Large intestine (tissue), 3 donors: Measurements from ENCODE around the gene SLC1A2. TPM values are rescaled to one million over a fixed set of nuclear protein-coding genes. Genes with fewer than 3 reads are reported as not detected.

ENCODE experiments used
- DNase-seq, 2 donors: peaks; one replicate each; pipeline versions ENCODE4 v3.0.0 to v3.0.0-alpha.2; 2013
- H3K27ac ChIP-seq: one replicate; pipeline ENCODE4 v1.5.1; 2013; ENCODE audit warnings: low read length
- H3K27me3 ChIP-seq: 2 replicates; pipeline ENCODE4 v1.6.1; 2013; ENCODE audit warnings: low read length; ENCODE audit not compliant: control insufficient read depth, insufficient read depth
- H3K36me3 ChIP-seq: 2 replicates; pipeline ENCODE4 v1.6.1; 2013; ENCODE audit warnings: low read length; ENCODE audit not compliant: control insufficient read depth, insufficient read depth
- H3K4me1 ChIP-seq: one replicate; pipeline ENCODE4 v1.6.1; 2013; ENCODE audit warnings: low read length; ENCODE audit not compliant: control insufficient read depth, insufficient read depth
- H3K4me3 ChIP-seq: one replicate; pipeline ENCODE4 v1.5.1; 2013; ENCODE audit warnings: low read length
- H3K9me3 ChIP-seq: one replicate; pipeline ENCODE4 v1.6.1; 2013; ENCODE audit warnings: mild to moderate bottlenecking, low read depth, low read length, moderate library complexity; ENCODE audit not compliant: control insufficient read depth
- WGBS: methylation state at CpG from one replicate; pipeline ENCODE4 v1.1.5; 2013; ENCODE audit warnings: low lambda C conversion rate; ENCODE audit not compliant: insufficient coverage; 5-methylcytosine and 5-hydroxymethylcytosine counted together
- polyA plus RNA-seq: library from polyadenylated mRNA; unstranded; fragments of 120-200 nt; gene quantifications from one replicate; pipeline ENCODE4 v1.2.1, GENCODE V29; 2013

The SLC1A2 gene
- polyA plus RNA-seq, 1 donor = 0.49 TPM

DNA sequence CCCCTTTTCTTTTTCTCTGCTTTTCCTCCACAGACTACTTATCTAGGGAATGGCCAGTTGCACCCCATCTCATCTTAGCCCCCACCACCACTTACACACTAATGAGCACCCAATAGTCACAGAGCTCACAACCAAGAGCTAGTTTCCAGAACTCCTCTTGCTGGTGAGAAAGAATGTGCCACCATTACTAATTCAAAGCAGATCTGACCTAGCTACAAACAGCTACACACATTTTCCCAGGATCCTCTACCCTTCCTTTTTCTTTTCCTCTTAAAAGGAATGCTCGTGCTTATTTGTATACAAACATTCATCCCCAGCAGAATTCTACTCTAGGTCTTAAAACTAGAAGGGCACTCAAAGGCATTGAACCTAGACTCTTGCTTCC lies 143.6 kb downstream of the SLC1A2 start:
- Histone ChIP-seq H3K4me1 (no peaks in the 10 kb centered on the region), H3K36me3 (no peaks in the 10 kb centered on the region), H3K9me3 (no peaks in the 10 kb centered on the region), H3K27me3 (peaks cover 12% of the 10 kb centered on the region), H3K27ac (no peak overlapping the region), H3K4me3 (no peak overlapping the region)
- 86% methylated on average over 1 of the region's 1 CpG for WGBS
- DNase-seq = no peak

DNA sequence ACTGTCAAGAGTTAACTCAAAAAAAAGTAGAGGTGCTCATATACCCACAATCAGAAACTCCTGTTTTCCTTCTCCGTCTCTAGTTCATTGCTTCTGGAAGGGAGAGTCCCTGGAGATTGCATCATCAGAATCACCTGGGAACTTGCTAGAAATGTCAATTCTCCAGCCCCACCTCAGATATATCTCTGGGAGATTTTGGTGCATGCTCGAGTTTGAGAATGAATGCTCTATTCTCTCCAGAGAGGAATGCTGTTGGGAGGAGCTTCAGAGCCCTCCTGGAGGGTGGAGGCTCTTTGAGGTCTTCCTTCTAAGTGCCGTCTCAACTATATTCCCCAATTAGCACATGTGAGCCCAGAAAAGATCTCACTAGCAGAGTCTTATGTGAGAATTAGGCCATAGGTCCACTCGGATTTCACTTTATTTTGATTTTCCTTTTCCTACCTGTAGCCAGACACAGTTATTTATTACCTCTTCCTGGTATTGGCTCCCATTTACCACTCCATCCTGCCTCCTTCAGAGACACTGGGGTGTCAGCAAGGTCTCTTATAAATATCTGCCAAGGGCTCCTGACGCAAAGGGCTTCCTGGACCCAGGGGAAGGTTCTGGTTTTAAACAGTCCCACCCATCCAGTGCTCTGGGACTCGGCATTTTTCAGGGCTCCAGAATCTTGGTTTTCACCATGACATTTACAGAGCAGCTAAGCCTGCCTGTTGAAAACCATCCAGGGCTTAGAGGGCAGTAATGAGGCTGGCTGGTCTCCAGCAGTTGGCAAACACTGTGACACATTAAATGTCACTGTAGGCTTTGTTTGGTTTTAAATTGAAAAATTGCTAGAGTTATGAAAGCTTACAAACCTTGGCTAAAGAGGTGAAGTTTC lies 144.2 kb downstream of the SLC1A2 start:
- Histone ChIP-seq H3K27ac (no peak overlapping the region), H3K27me3 (peaks cover 12% of the 10 kb centered on the region), H3K4me3 (no peak overlapping the region), H3K4me1 (no peaks in the 10 kb centered on the region), H3K9me3 (no peaks in the 10 kb centered on the region), H3K36me3 (no peaks in the 10 kb centered on the region)
- no peak for DNase-seq
- WGBS = 20% methylated on average over 1 of the region's 6 CpGs

DNA sequence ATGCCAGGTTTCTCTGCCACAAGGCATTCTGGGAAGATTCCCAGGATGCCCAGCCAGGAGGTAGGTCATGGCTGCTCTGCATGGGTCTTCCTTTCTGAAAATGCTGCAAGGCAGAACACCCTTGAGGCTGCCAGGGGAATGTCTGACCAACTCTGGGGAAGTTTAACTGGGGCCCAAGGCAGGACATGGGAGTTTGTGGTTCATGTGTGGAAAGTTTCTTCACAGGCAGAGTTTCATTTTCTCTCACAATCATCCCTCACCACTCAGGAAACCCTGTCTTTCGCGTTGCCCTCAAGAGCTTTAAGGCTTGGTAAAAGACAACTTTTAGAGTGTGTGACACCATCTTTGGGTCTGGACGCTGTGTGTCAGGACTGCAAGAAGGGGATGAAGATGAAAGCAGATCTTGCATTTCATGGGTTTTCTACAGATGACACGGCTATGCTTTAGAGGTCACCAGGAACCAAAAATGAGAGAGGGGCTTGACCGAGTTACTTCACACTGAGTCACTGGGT lies 146.9 kb downstream of the SLC1A2 start:
- Histone ChIP-seq H3K36me3 (no peaks in the 10 kb centered on the region), H3K27me3 (peaks cover 12% of the 10 kb centered on the region), H3K4me1 (no peaks in the 10 kb centered on the region), H3K27ac (no peak overlapping the region), H3K4me3 (no peak overlapping the region), H3K9me3 (no peaks in the 10 kb centered on the region)
- DNase-seq = no peak
- WGBS = no CpG with 5 or more reads among the region's 5 CpGs

DNA sequence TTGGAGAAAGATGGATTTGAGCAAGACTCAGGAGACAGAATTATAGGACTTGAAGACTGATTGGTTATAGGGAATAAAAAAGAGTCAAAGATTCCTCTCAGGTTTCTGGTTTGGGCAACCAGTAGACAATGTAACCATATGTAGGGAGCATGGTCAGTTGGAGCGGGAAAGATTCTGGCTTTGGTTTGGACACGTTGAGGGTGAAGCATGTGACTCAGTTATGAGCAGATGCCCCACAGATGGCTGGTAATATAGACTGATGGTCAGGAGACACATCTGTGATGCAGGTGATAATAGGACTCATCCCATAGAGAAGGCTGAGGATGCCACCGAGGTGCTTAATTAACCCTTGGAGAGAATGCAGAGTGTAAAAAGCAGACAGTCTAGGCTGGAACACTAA lies 148.3 kb downstream of the SLC1A2 start:
- H3K4me3 ChIP-seq = no peak overlapping the region
- H3K27ac ChIP-seq = no peak overlapping the region
- no peaks in the 10 kb centered on the region for H3K9me3 ChIP-seq
- 100% methylated on average over 1 of the region's 3 CpGs for WGBS
- H3K27me3 ChIP-seq = peaks cover 12% of the 10 kb centered on the region
- no peaks in the 10 kb centered on the region for H3K36me3 ChIP-seq
- H3K4me1 ChIP-seq = no peaks in the 10 kb centered on the region
- no peak for DNase-seq

DNA sequence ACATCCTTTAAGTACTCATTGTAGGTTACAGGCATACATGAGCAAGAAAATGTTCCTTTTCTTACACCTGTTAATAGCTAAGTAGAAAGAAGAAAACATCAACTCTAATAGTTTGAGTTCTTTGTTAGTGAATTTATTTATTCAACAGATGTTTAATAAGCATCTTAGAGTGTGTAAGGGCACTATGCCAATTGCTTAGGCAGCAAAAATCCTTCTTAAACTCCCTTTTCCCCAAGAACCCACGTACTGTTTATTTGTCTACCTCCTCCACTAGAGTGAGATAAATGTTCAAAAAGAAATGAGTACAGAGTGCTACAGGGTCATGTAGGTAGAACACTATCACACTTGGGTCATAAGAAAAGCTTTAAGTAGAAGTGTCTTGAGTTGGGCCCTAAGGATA lies 149.0 kb downstream of the SLC1A2 start:
- no CpG with 5 or more reads among the region's 1 CpG for WGBS
- H3K4me1 ChIP-seq = no peaks in the 10 kb centered on the region
- H3K9me3 ChIP-seq = no peaks in the 10 kb centered on the region
- DNase-seq = no peak
- H3K36me3 ChIP-seq = no peaks in the 10 kb centered on the region
- peaks cover 7% of the 10 kb centered on the region for H3K27me3 ChIP-seq
- H3K27ac ChIP-seq = no peak overlapping the region
- H3K4me3 ChIP-seq = no peak overlapping the region

DNA sequence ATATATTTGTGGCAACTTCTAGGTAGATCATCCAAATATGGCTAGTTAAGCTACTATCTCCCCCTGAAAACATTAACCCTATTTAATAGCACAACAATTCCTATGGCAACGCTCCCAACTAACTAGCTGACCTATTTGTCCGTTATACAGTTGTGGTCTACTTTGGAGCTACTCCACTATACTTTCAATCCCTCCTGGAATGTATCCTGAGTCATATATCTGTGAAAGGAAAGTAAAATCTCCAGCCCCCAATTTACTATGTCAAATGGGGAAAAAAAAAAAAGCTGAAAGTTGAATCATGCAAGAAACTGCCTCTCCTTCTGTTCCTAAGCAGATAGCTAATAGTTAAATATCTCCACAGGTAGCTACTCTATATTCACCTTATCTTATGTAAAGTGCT lies 151.9 kb downstream of the SLC1A2 start:
- Histone ChIP-seq H3K27me3 (no peaks in the 10 kb centered on the region), H3K4me1 (no peaks in the 10 kb centered on the region), H3K9me3 (no peaks in the 10 kb centered on the region), H3K4me3 (no peak overlapping the region), H3K36me3 (no peaks in the 10 kb centered on the region), H3K27ac (no peak overlapping the region)
- DNase-seq = no peak
- WGBS = no CpG with 5 or more reads among the region's 2 CpGs

DNA sequence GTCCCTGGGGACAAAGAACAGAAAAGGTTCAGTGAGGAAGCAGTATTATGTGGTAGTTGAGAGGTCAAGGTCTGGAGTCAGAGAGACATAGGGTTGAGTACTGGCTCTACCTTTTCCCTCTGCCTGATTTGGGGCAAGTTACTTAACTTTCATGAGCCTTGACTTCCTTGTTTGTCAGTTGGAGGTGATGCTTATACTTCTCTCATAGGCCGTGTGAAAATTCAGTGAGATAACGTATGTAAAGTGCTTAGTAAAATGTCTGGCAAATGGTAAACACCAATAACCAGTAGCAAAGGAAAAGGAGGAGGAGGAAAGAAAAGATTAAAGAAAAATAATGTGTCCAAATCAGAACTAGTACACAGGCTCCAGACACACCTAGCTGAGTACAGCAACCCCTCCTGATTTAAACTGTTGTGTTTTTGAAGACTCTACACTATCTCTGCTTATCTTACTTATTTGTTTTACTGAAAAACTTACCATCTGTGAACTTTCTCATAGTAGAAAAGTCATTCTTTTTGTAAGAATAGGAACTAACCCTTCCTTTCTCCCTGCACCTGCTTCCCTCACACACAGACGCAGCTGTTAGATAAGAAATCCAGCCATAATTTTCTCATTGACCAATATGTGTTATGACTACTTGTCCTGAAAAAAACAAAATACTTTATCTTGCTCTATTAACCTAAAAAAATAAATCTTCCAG lies 153.5 kb downstream of the SLC1A2 start:
- Histone ChIP-seq H3K4me3 (no peak overlapping the region), H3K27ac (no peak overlapping the region), H3K4me1 (no peaks in the 10 kb centered on the region), H3K36me3 (no peaks in the 10 kb centered on the region), H3K9me3 (no peaks in the 10 kb centered on the region), H3K27me3 (peaks cover 6% of the 10 kb centered on the region)
- no peak for DNase-seq
- no CpG with 5 or more reads among the region's 3 CpGs for WGBS

DNA sequence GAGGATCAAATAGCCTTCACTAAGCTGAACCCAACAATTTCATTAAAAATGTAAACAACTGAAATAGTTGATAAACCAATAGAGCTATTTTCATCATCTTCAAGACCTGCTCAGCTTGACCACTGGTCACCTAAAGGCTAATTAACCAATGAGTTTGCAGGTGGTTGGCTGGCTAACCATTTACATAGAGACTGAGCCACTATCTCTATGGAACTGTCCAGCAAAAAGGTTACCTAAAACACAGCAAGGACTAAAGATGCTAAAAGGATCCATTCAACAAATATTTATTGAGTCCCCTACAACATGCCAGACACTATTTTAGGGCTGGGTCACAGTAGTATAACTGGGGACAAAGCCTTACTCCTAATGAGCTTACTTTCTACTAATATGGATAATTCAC lies 156.6 kb downstream of the SLC1A2 start:
- H3K4me3 ChIP-seq = no peak overlapping the region

DNA sequence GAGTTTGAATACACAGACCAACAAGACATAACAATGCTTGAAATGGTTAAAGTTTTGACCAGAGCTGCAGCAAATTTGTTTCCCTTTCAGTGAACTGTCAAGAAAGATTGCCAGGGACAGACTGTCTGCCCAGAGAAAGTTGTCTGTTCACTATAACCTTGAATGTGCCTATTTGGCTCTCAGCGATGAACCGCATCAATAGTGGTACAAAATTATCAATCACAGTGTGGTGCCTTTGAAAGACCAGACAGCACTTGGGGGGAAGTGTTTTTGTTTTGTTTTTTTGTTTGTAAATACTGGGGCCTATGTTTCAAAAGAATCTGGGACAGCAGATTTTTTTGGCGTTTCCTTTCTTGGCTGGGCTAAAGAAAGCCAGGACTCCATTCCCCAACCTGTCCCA lies 157.3 kb downstream of the SLC1A2 start:
- H3K27ac ChIP-seq = no peak overlapping the region
- H3K36me3 ChIP-seq = no peaks in the 10 kb centered on the region
- DNase-seq = no peak
- H3K4me1 ChIP-seq = no peaks in the 10 kb centered on the region
- WGBS = 100% methylated on average over 1 of the region's 3 CpGs
- H3K4me3 ChIP-seq = no peak overlapping the region
- peaks cover 11% of the 10 kb centered on the region for H3K27me3 ChIP-seq
- no peaks in the 10 kb centered on the region for H3K9me3 ChIP-seq

More for the DNA sequence above, 156.6 kb downstream of the SLC1A2 start:
- no peaks in the 10 kb centered on the region for H3K36me3 ChIP-seq
- H3K27me3 ChIP-seq = peaks cover 11% of the 10 kb centered on the region
- H3K27ac ChIP-seq = no peak overlapping the region
- H3K4me1 ChIP-seq = no peaks in the 10 kb centered on the region
- no peak for DNase-seq
- no peaks in the 10 kb centered on the region for H3K9me3 ChIP-seq

DNA sequence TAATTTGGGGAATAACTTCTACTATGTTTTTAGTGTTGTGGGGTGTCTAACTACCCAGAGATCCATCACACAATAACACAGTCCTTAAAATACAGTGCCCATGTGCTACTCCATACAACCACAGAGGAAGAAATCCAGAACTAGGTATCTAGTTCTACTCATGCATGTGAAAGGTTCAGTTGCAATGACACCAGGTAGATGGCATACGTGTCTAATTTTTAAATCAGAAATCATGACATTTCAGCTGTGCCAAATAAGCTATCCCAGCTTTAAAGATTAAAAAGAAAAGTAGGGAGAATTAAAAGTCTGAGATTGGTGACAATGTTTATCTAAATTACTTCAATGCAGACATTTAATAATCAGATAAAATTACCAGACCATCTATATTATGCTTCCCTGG lies 158.2 kb downstream of the SLC1A2 start:
- no peak for DNase-seq
- Histone ChIP-seq H3K9me3 (no peaks in the 10 kb centered on the region), H3K27me3 (peaks cover 11% of the 10 kb centered on the region), H3K36me3 (no peaks in the 10 kb centered on the region), H3K27ac (no peak overlapping the region), H3K4me3 (no peak overlapping the region), H3K4me1 (no peaks in the 10 kb centered on the region)
- WGBS = no CpG with 5 or more reads among the region's 1 CpG
